Suprapubic skin (tissue), 4 donors: ENCODE results near the gene WDR38.

Source experiments
- CTCF ChIP-seq, 2 donors: fragments of 200-600 bp in 1 of 2; fragments of 450-650 bp in 1 of 2; sonication (generic) in 1 of 2; IDR thresholded peaks; one replicate each; pipeline ENCODE4 v1.5.1; 2016 to 2019; ENCODE audit warnings: antibody characterized with exemption in 2 of 2, mild to moderate bottlenecking in 1 of 2, moderate library complexity in 1 of 2
- EP300 ChIP-seq: sonication (generic); formaldehyde crosslinking; IDR thresholded peaks from one replicate; pipeline ENCODE4 v1.6.1; 2017; ENCODE audit warnings: antibody characterized with exemption
- POLR2A ChIP-seq, 2 donors: fragments of 450-650 bp; IDR thresholded peaks; one replicate each; pipeline ENCODE4 v1.6.1; 2017; ENCODE audit warnings: antibody characterized with exemption in 2 of 2, mild to moderate bottlenecking in 2 of 2, moderate library complexity in 2 of 2
- POLR2AphosphoS5 ChIP-seq, 3 donors: sonication (generic); formaldehyde crosslinking; IDR thresholded peaks; one replicate each; pipeline ENCODE4 v1.6.1; 2017; ENCODE audit warnings: antibody characterized with exemption in 3 of 3

- no peak for TF ChIP-seq CTCF (IDR thresholded peaks at IDR 0.05)
- no peak for TF ChIP-seq POLR2AphosphoS5 (IDR thresholded peaks at IDR 0.05)
- no peak for TF ChIP-seq POLR2A (IDR thresholded peaks at IDR 0.05)
- no peak for TF ChIP-seq EP300
These were observed 43.3 kb upstream of the WDR38 start for GRCh38 chr9:124809741-124810500.
